ENCODE measurements around the gene FOXK1. TPM values are rescaled to one million over a fixed set of nuclear protein-coding genes. Genes with fewer than 3 reads are reported as not detected.

Gene FOXK1
- total and polyA plus RNA-seq, 2 of the 13 experiments (the other 11 are each of a cell fraction or from before 2014, with no cell fraction given) = 4.6 to 8.8 TPM

DNA sequence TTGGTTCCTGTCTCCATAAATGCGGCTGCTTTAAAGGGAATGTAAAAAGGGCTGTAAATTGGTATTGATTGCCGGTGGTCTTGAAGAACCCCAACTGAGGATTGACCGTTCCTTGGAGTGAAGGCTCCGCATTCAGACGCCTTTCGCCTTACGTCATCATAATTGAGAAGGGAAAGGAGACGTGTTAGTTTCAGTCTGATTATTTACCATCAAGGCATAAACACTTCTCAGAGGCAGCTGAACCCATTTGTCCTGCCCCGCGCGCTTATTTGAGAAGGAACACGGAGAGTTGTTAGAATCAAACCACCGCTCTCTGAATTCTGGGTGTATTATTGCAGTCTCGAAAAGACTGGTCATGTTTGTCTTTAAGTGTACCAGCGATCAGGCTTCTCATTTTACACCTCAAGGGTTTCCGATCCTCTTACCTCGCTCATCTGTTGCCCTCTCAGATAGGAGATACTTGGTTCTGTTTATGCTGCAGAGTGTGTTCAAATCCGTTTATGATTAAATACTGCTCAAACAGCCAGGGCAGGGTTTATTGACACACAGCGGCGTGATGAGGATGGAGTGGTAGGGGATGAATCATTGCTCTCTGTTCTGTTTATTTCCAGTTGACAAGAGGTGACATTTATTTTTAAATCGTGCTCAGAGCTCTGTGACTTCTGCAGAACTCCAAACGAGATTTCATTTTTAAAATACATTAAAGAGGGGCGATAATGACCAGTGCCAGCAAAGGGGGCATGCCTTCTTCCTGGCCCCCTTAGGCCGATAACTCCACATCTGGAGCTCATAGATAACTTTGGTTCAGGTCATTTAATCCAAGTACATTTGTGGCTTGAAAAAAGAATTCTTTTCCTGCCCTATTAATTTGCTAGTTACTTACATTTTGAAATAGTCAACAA lies 30.4 kb downstream of the FOXK1 start (continued):
- TF ChIP-seq ZNF670 (CRISPR knock-in tag; IDR thresholded peaks at IDR 0.05; ENCODE audit: borderline replicate concordance) (no peak), BRCA1 (CRISPR knock-in tag; IDR thresholded peaks at IDR 0.05) (no peak), ATF7 (IDR thresholded peaks at IDR 0.05) (no peak), ATF7 (CRISPR knock-in tag; IDR thresholded peaks at IDR 0.05) (no peak), KDM5B (CRISPR knock-in tag; IDR thresholded peaks at IDR 0.05; ENCODE audit: borderline replicate concordance) (no peak), ZMYM4 (CRISPR knock-in tag; IDR thresholded peaks at IDR 0.05) (0 out of 2 replicates have a peak, but pooled peaks have one; percentile 10), SIX1 (CRISPR knock-in tag; IDR thresholded peaks at IDR 0.05; ENCODE audit: borderline replicate concordance) (peak; percentile 37; the same call in 1 of the 2 replicates), ZNF558 (CRISPR knock-in tag; IDR thresholded peaks at IDR 0.05; ENCODE audit: borderline replicate concordance) (no peak), ZBTB7A (CRISPR knock-in tag; IDR thresholded peaks at IDR 0.05) (no peak), KAT2B (IDR thresholded peaks at IDR 0.05; ENCODE audit: borderline replicate concordance, low read depth, low read length) (no peak), JDP2 (CRISPR knock-in tag; IDR thresholded peaks at IDR 0.05; ENCODE audit: borderline replicate concordance) (no peak), BRD4 (CRISPR knock-in tag; IDR thresholded peaks at IDR 0.05) (no peak), HMG20B (CRISPR knock-in tag; conservative IDR thresholded peaks at IDR 0.05) (no peak), ZNF143 (CRISPR knock-in tag; IDR thresholded peaks at IDR 0.05) (no peak), ZNF775 (CRISPR knock-in tag; IDR thresholded peaks at IDR 0.05; ENCODE audit: borderline replicate concordance) (no peak), JUNB (CRISPR knock-in tag; IDR thresholded peaks at IDR 0.05; ENCODE audit: borderline replicate concordance) (no peak), GABPA (IDR thresholded peaks at IDR 0.05; ENCODE audit: low read depth, low read length) (no peak), GABPA (CRISPR knock-in tag; IDR thresholded peaks at IDR 0.05; ENCODE audit: low read depth) (no peak), ZBTB21 (CRISPR knock-in tag; IDR thresholded peaks at IDR 0.05) (no peak), ZSCAN9 (CRISPR knock-in tag; IDR thresholded peaks at IDR 0.05; ENCODE audit: borderline replicate concordance) (no peak), IRF9 (CRISPR knock-in tag; IDR thresholded peaks at IDR 0.05; ENCODE audit: borderline replicate concordance) (no peak), ZNF101 (CRISPR knock-in tag; IDR thresholded peaks at IDR 0.05; ENCODE audit: borderline replicate concordance, low read depth) (no peak), EP300 (IDR thresholded peaks at IDR 0.05; ENCODE audit: low read depth in 2 of 2, low read length in 2 of 2) (0 out of 4 replicates have a peak, but pooled peaks of 1 of the 2 experiments have one; percentile 15), EP300 (CRISPR knock-in tag; IDR thresholded peaks at IDR 0.05; ENCODE audit: borderline replicate concordance) (no peak; the same call in 1 of the 2 replicates), EEA1 (CRISPR knock-in tag; IDR thresholded peaks at IDR 0.05; ENCODE audit: borderline replicate concordance) (no peak)
- TF ChIP-seq, protein P1, sequence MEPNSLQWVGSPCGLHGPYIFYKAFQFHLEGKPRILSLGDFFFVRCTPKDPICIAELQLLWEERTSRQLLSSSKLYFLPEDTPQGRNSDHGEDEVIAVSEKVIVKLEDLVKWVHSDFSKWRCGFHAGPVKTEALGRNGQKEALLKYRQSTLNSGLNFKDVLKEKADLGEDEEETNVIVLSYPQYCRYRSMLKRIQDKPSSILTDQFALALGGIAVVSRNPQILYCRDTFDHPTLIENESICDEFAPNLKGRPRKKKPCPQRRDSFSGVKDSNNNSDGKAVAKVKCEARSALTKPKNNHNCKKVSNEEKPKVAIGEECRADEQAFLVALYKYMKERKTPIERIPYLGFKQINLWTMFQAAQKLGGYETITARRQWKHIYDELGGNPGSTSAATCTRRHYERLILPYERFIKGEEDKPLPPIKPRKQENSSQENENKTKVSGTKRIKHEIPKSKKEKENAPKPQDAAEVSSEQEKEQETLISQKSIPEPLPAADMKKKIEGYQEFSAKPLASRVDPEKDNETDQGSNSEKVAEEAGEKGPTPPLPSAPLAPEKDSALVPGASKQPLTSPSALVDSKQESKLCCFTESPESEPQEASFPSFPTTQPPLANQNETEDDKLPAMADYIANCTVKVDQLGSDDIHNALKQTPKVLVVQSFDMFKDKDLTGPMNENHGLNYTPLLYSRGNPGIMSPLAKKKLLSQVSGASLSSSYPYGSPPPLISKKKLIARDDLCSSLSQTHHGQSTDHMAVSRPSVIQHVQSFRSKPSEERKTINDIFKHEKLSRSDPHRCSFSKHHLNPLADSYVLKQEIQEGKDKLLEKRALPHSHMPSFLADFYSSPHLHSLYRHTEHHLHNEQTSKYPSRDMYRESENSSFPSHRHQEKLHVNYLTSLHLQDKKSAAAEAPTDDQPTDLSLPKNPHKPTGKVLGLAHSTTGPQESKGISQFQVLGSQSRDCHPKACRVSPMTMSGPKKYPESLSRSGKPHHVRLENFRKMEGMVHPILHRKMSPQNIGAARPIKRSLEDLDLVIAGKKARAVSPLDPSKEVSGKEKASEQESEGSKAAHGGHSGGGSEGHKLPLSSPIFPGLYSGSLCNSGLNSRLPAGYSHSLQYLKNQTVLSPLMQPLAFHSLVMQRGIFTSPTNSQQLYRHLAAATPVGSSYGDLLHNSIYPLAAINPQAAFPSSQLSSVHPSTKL (CRISPR knock-in tag; IDR thresholded peaks at IDR 0.05) = peak; percentile 69
- TF ChIP-seq, protein P2, sequence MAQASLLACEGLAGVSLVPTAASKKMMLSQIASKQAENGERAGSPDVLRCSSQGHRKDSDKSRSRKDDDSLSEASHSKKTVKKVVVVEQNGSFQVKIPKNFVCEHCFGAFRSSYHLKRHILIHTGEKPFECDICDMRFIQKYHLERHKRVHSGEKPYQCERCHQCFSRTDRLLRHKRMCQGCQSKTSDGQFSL (CRISPR knock-in tag; IDR thresholded peaks at IDR 0.05) = no peak

Data from HepG2 (cell line).